T47D (cell line): ENCODE results near the gene CHST14.

Experiments used
- DNase-seq, 2 experiments: peaks; one replicate each; pipeline versions ENCODE4 v3.0.0 to v3.0.0-alpha.2; 2011 to 2012; ENCODE audit warnings: low read depth in 1 of 2, low spot score in 1 of 2
- JUND ChIP-seq: IDR thresholded peaks from 2 replicates; pipeline ENCODE4 v1.6.1; 2012; ENCODE audit warnings: low read depth
- in situ Hi-C: cut with HindIII; loops from 2 replicates; pipeline ENCODE4 v1.10.0; 2016; ENCODE audit warnings: low sequenced_read_pairs, low pct_unique_long_range_greater_than_20kb

The CHST14 gene

GRCh38 chr15:40436116-40436891 is 34.5 kb upstream of the CHST14 start:
- TF ChIP-seq JUND, result no peak
- peak; percentile 54 to 74 for DNase-seq
- in situ Hi-C loops, result no loop called here

DNA sequence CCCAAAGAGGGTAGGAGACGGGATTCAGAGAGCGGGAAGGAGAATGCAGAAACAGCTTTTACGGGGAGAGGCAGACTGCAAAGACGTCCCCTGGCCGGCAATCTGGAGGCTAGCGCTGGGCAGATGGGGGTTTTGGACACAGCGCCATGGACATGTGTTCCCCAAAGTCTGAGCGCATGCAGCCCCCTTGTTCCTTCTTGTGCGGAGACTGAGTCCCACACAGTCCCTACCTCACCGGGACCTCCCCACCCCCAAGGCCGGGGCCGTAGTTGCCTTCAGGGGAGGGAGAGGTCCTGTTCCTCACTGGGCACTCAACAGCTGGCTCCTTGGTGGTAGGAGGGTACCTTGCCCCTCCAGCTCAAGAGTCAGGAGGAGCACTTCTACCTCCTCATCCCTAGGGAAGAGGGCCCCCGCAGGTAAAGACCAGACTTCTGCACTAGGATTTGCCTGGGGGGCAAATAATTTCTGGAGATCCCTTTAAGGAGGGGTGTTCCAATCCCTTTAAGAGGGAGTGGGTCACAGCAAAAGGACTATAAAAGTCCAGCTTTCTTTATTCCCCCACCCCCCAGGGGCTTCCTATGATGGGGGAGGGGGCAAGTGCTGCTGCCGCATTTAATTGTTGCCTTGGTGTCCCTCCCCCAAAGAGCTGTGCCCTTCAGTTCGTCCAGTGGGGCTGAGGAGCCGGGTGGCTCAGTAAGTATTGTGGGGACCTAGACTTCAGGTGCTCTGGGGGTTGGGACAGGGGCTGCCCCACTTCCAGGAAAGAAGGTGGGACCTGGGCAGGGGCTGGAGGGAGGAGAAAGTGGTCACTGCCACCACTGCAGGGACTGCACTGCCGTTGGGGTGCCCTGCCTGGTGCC is 33.7 kb upstream of the CHST14 start:
- in situ Hi-C loops, result no loop called here
- no peak for TF ChIP-seq JUND
- no peak for DNase-seq

DNA sequence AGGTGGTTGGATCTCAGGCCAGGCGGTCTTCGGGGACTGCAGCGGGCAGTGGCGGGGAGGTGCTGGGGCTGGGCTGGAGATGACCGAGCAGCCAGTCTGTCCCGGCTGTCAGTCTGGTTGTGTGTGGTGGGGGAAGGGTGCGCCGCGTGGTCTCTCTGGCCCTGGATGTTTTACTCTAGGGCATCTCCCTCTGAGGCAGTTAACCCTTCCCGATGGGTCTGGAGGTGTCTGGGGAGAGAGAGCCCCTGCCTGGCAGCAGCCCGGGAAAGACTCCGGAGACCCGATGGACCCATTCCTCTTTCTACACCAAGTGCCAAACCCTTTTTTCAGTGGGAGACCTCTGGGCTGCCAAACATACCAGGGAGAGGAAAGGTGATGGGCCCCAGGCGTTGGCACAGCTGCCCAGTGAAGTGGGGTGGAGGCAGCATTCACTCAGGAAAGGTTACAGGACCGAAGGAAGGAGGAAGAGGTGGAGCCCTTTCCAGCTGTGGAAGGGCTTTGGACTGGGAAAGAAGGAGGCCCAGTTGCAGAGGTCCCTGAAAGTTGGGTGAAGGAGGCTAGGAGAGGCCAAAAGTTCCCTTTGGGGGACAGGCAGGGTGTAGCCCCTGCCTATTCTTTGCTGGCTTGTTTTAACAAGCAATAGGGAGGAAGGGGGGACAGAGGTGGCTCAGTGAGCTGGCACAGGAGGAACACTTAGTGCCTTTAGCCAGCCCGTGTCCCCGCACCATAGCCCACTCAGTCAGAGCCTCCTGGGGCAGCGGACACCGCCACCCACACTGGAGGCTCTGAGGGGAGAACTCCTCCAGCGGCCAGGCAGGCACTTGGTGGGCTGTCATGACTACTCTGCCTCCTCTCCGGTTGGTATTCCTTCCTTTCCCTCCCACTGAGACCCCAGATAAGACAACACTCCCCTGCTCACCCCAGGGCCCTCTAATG is 32.8 kb upstream of the CHST14 start:
- DNase-seq, result peak; percentile 68 to 78
- TF ChIP-seq JUND, result no peak
- in situ Hi-C loops, result no loop called here

DNA sequence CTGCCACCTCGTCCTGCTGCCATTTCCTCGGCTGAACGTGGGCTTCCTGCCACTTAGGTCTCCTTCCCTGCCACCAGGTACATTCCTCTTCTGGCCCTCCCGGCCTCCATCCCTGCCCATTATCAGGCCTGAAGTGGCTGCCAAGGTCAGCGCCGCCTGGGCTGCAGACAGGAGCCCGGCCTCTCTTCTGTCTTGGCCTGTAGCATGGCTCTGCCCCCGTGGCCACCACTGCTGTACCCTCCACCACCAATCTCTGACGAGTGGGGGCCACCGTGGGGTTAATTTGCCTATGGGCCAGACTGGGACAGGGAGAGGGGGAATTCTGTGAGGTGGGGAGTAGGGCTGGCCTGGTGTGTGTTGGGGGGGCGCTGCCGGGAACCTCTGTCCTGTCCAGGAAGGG is 32.1 kb upstream of the CHST14 start:
- DNase-seq, result no peak
- TF ChIP-seq JUND, result no peak
- in situ Hi-C loops, result no loop called here

DNA sequence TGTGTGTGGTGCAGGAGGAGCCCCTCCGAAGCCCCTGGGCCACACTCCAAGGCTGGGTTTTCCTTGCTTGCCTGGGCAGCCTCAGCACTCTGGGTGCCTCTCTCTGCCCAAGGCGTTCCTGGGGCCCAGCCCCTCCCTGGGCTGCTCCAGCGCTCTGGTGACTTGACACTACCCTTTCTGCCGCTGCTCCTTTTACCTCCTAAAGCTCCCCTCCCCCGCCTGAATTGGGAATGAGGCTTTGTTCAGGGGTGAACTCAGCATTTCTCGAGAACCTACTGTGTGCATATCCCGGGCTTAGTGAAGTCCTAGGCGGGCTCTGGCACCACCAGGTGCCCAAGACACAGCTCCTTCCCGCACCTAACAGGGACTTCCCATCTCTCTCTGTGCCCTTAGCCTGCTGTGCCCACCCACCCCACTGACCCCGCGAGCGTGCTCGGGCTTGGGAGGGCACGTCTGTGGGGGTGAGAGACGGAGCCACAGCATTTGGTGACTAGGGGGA is 31.3 kb upstream of the CHST14 start:
- in situ Hi-C loops, result no loop called here
- peak in 1 of 2 experiments; percentile 84 for DNase-seq
- TF ChIP-seq JUND, result no peak

DNA sequence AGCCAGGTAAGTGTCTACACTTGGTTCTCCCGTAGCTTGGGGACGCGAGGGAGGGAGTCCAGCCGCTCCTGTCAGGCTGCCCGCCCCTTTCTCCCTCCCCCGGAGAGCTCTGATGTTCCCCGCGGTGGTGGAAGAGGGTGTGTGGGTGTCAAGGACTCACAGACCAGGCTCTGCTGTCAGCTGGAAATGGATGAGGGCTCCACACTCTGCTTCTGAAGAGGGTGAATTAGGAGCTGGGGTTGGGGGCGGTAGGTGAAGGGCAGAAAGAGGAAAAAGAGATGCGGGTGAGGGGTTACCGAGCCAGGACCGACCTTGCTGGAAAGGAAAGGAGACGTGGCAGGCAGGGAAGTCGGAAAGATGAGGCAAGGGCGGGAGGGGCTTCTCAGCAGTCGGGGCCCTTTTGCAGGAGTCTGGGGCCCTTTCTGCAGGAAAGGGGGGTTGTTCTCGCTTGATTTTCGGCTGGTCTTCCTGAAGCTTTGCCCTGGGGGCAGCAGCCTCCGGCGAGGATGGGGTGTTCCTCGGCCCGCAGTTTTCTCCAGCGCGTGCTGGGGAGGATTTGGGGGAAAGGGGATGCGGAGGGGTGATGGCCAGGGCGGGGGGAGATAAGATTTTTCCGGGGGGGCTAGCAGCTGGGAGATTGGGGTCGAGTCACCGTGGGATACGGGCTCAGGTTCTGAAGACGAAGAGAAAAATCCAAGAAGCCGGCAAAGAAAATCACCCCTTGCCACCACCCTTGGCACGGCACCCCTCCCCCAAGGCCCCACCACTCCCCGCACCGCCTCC is 30.6 kb upstream of the CHST14 start:
- in situ Hi-C loops, result no loop called here
- TF ChIP-seq JUND, result no peak
- DNase-seq, result peak in 1 of 2 experiments; percentile 84

GRCh38 chr15:40440743-40441564 is 29.8 kb upstream of the CHST14 start, which contains the start of gene BAHD1:
TSS of gene BAHD1 (plus strand) at chr15:40440953. CDS start at chr15:40458465, 17,512 bp downstream.
- peak; percentile 97 to 99 for DNase-seq
- in situ Hi-C loops, result no loop called here
- TF ChIP-seq JUND, result no peak

GRCh38 chr15:40441565-40442531 is 28.9 kb upstream of the CHST14 start:
- no peak for TF ChIP-seq JUND
- in situ Hi-C loops, result no loop called here
- DNase-seq, result no peak

- TF ChIP-seq JUND, result no peak
- DNase-seq, result no peak
- in situ Hi-C loops, result no loop called here
Measured at GRCh38 chr15:40443255-40443654, 27.5 kb upstream of the CHST14 start.

DNA sequence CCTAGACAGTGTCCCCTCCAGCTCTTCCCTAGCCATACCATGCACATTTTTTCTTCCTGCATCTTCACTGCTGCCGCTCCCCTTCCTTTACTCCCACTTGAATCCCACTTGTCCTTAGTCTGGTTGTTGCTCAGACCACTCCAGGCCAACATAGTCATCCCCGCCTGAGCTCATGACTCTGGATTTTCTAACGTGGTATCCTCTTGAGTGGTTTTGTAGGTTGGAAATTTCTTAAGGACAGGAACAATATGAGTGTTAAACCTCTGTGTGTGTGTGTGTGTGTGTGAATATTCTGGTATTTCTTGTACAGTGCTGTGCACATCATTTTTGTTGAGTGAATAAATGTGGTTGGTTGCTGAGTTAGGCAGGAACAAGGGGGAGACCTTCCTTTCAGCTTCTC is 26.9 kb upstream of the CHST14 start:
- no peak for DNase-seq
- in situ Hi-C loops, result no loop called here
- no peak for TF ChIP-seq JUND
